DND-41 (cell line): Measurements from ENCODE around the gene ECPAS.

Experiments used
- EZH2 ChIP-seq: IDR thresholded peaks from 3 replicates; pipeline ENCODE4 v1.6.1; 2012; ENCODE audit warnings: borderline replicate concordance, low read depth, mild to moderate bottlenecking, moderate library complexity, low read length, inconsistent platforms; ENCODE audit not compliant: severe bottlenecking
- TF ChIP-seq, protein P1 (sequence below): IDR thresholded peaks from 2 replicates; pipeline ENCODE4 v1.5.1; 2012; ENCODE audit warnings: borderline replicate concordance, low read length, moderate library complexity, mild to moderate bottlenecking; ENCODE audit not compliant: poor library complexity, severe bottlenecking; ENCODE audit errors: extremely low read depth

DNA sequence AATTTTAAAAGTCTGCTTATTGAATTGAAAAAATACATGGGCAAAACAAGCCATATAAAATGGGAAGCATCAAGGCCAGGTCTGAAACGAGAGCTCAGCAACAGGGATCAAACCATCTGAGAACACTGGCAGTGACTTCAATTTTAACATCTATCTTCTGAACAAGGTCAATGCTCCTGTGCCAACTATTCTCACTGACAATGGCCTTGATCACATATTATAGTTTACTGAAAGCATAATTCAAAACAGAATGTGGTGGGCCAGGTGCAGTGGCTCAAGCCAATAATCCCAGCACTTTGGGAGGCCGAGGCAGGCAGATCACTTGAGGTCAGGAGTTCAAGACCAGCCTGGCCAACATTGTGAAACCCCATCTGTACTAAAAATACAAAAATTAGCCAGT, 9.0 kb downstream of the ECPAS start:
- TF ChIP-seq, protein P1, sequence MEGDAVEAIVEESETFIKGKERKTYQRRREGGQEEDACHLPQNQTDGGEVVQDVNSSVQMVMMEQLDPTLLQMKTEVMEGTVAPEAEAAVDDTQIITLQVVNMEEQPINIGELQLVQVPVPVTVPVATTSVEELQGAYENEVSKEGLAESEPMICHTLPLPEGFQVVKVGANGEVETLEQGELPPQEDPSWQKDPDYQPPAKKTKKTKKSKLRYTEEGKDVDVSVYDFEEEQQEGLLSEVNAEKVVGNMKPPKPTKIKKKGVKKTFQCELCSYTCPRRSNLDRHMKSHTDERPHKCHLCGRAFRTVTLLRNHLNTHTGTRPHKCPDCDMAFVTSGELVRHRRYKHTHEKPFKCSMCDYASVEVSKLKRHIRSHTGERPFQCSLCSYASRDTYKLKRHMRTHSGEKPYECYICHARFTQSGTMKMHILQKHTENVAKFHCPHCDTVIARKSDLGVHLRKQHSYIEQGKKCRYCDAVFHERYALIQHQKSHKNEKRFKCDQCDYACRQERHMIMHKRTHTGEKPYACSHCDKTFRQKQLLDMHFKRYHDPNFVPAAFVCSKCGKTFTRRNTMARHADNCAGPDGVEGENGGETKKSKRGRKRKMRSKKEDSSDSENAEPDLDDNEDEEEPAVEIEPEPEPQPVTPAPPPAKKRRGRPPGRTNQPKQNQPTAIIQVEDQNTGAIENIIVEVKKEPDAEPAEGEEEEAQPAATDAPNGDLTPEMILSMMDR: no peak
- TF ChIP-seq EZH2: no peak
